NCI-H1436 treated with DMSO at 0.1 percent for 48 hours (cell line): ENCODE data around the gene C2.
"Not testable (repeated sequence)": the region's sequence is repeated elsewhere in the genome, so short reads cannot be mapped to it uniquely, and the experiment has no call there.

Experiments
- DNase-seq: peaks from one replicate; lab custom pipeline; 2025; lab: John Stamatoyannopoulos, UW

The C2 gene

DNA sequence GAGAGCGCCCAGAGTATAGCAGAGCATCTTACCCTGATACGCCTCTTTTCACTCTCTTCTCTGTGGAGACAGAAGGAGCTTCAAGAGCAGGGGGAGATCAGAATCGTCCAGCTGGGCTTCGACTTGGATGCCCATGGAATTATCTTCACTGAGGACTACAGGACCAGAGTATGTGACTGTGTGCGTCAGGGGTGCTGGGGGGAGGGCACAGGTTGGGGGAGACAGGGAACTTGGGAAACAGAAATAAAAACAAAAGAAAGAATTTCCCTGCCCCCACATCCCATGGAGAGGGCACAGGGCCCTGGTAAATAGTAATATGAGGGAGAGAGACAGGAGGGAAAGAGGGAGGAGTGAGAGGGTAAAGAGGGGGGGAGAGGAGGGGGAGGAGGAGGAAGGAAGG lies 51.3 kb downstream of the C2 start:
- no peak for DNase-seq

DNA sequence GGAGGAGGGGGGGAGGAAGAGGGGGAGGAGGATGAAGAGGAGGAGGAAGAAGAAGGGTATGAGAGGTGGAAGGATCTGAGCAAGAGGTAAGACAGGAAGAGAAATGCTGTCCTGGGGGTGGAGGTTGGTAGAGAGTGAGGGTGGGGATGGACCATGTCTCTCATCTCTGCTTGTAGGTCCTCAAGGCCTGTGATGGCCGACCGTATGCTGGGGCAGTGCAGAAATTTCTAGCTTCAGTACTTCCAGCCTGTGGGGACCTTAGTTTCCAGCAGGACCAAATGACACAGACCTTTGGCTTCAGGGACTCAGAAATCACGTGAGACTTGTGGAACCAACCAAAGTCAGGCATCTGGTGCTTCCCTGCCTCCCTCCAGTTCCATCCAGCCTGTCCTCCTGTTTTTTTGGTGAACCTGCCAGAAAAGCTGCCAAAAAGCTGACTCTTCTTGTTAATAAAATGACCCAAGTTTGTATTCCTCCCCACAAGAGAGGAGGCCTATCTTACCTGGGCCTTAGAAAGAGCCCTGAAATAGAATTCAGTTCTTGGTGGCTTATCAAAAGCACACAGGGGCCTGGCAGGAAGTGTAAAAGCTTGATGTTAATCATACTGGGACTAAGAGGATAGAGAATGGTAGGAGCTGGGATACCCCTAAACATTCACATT lies 51.9 kb downstream of the C2 start:
- no peak for DNase-seq

DNA sequence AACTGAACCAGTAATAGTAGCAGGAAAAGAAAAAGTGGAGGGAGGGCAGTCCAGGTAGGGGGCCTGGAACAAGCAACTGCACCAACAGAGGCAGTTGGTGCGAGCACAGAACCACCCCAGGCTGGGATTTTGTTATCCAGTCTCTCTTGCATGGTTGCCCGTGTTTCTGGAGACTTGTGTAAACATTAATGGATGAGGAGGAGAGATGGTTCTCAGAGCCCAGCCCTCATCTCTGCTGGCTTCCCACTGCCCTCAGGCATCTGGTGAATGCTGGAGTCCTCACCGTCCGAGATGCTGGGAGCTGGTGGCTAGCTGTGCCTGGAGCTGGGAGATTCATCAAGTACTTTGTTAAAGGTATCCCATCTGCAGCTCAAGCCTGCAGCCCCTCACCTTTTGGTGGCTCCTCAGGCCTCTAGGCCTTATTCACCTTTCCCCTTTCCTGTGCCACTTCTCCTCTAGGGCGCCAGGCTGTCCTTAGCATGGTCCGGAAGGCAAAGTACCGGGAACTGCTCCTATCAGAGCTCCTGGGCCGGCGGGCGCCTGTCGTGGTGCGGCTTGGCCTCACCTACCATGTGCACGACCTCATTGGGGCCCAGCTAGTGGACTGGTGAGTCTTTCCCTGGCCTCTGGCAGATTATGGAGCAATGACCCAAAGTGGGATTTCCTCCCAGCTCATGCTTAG lies 52.8 kb downstream of the C2 start:
- not testable (repeated sequence) for DNase-seq

DNA sequence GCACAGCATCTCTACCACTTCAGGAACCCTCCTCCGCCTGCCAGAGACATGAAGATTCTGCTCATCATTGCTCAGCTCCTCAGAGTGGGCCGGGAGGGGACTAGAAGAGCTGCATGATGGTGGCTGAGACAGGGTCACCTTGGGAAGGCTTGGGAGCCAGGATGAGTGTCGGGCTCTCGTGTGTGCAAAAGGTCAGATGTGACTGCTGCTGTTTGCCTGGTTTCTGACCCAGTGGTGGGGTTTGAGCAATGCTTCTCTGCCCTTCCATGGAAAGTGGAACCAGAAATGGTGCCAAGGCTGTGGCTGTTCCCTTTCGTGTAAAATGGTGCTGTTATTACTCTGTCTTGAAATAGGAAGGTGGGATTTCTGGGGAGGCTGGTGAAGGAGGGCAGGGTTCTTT lies 53.5 kb downstream of the C2 start:
- not testable (repeated sequence) for DNase-seq

DNA sequence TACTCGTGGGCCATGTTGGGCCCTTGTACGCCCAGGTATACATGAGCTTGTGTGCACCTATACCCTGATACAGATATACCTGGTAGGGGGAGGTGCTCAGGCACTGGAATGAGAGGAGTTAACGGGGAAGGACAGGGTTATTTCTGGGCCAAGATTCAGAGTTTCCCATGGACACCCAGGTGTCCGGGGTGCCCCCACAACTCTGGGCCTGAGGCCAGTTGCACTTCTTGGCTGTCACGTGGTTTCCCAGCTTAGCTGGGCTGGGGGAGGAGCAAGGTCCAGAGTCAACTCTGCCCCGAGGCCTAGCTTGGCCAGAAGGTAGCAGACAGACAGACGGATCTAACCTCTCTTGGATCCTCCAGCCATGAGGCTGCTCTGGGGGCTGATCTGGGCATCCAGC lies 54.2 kb downstream of the C2 start, which contains the start of gene C4A:
TSS of gene C4A (plus strand) at position 314 of the 400 bp plus-strand sequence. CDS start at position 365, 51 bp downstream.
- not testable (repeated sequence) for DNase-seq

DNA sequence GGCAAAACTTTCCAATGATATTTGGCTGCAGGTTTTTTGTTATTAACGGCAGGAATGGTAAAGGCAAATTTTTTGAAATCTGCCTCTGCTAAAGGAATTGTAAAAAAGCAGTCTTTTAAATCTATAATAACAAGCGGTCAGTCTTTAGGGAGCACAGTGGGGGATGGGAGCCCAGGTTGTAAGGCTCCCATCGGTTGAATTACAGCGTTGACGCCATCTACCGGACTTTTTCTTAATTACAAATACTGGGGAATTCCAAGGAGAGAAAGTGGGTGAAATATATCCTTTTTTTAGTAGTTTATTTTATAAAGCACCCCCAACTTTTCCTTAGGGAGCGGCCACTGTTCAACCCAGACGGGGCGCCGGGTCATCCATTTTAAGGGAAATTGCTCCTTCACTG lies 61.8 kb downstream of the C2 start:
- DNase-seq: not testable (repeated sequence)

DNA sequence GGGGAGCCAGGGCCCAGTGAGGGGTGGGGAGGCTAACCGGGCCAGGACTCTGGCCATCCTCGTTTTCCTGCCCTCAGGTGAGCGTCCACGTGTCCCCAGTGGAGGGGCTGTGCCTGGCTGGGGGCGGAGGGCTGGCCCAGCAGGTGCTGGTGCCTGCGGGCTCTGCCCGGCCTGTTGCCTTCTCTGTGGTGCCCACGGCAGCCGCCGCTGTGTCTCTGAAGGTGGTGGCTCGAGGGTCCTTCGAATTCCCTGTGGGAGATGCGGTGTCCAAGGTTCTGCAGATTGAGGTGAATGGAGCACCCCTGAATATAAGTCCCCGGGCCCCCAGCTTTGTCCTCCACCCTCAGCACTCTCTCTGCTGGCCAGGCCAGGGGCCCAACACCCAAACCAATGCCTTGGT lies 66.9 kb downstream of the C2 start:
- DNase-seq: not testable (repeated sequence)
